AG04450 (cell line): ENCODE results near the gene OSBPL5. TPM values are rescaled to one million over a fixed set of nuclear protein-coding genes. Genes with fewer than 3 reads are reported as not detected.

ENCODE experiments used
- CTCF ChIA-PET: fragments of 300-600, 350-600 bp; formaldehyde crosslinking; extraction: SDS; loops from one replicate; lab custom pipeline; 2022; ENCODE audit warnings: antibody characterized with exemption, inconsistent platforms; lab: Charles Lee
- POLR2A ChIA-PET: fragments of 350-600 bp; formaldehyde crosslinking; extraction: SDS; loops from one replicate; lab custom pipeline; 2021; ENCODE audit warnings: antibody characterized with exemption, inconsistent platforms; lab: Yijun Ruan, JAX
- DNase-seq: peaks from one replicate; pipeline ENCODE4 v3.0.0-alpha.2; 2011; ENCODE audit warnings: low read depth, low spot score
- H3K27ac ChIP-seq: one replicate; pipeline ENCODE4 v1.5.1; 2012; ENCODE audit warnings: low read depth, low read length, control low read depth
- H3K27me3 ChIP-seq: one replicate; pipeline ENCODE4 v1.6.0; 2012; ENCODE audit warnings: low read length; ENCODE audit not compliant: control insufficient read depth, insufficient read depth
- H3K4me3 ChIP-seq: 2 replicates; pipeline ENCODE4 v1.5.1; 2011; ENCODE audit warnings: mild to moderate bottlenecking, low read depth, low read length, control low read depth
- H3K9me3 ChIP-seq: 2 replicates; pipeline ENCODE4 v1.5.1; 2012; ENCODE audit warnings: low read length; ENCODE audit not compliant: control insufficient read depth, insufficient read depth
- CTCF ChIP-seq: IDR thresholded peaks from 2 replicates; pipeline ENCODE4 v1.5.1; 2011; ENCODE audit warnings: low read depth, low read length, control low read depth, inconsistent platforms
- polyA plus RNA-seq: library from polyadenylated mRNA; depleted of rRNA; stranded (reverse); fragments of >200 nt; gene quantifications from 2 replicates; pipeline ENCODE4 v1.2.3, GENCODE V29; 2011

OSBPL5 gene
- polyA plus RNA-seq, 1 experiment, result 7.4 TPM

GRCh38 chr11:3148990-3149851 lies 15.9 kb downstream of the OSBPL5 start:
- POLR2A ChIA-PET, result no interaction called here
- no peaks in the 10 kb centered on the region; the same call in 1 of the 2 replicates for H3K9me3 ChIP-seq
- no peak overlapping the region for H3K27ac ChIP-seq
- H3K27me3 ChIP-seq, result no peaks in the 10 kb centered on the region
- CTCF ChIA-PET, result no interaction called here
- no peak overlapping the region for H3K4me3 ChIP-seq
- DNase-seq, result no peak
- TF ChIP-seq CTCF, result no peak

- no peaks in the 10 kb centered on the region for H3K27me3 ChIP-seq
- POLR2A ChIA-PET, result no interaction called here
- CTCF ChIA-PET, result no interaction called here
- no peak for DNase-seq
- H3K4me3 ChIP-seq, result no peak overlapping the region
- H3K27ac ChIP-seq, result no peak overlapping the region
- H3K9me3 ChIP-seq, result no peaks in the 10 kb centered on the region; the same call in 1 of the 2 replicates
- no peak for TF ChIP-seq CTCF
Observed at GRCh38 chr11:3148255-3148989, 16.7 kb downstream of the OSBPL5 start.

GRCh38 chr11:3147626-3148025 lies 17.5 kb downstream of the OSBPL5 start:
- no peaks in the 10 kb centered on the region; the same call in 1 of the 2 replicates for H3K9me3 ChIP-seq
- ChIA-PET CTCF (no interaction called here), POLR2A (no interaction called here)
- no peak overlapping the region for H3K4me3 ChIP-seq
- TF ChIP-seq CTCF, result no peak
- no peak for DNase-seq
- no peak overlapping the region for H3K27ac ChIP-seq
- no peaks in the 10 kb centered on the region for H3K27me3 ChIP-seq

GRCh38 chr11:3147257-3147619 lies 17.9 kb downstream of the OSBPL5 start:
- Histone ChIP-seq H3K9me3 (no peaks in the 10 kb centered on the region; the same call in 1 of the 2 replicates), H3K27me3 (no peaks in the 10 kb centered on the region), H3K4me3 (no peak overlapping the region), H3K27ac (no peak overlapping the region)
- ChIA-PET POLR2A (no interaction called here), CTCF (no interaction called here)
- no peak for DNase-seq
- no peak for TF ChIP-seq CTCF
